ENCODE measurements around the gene COPS4. TPM values are rescaled to one million over a fixed set of nuclear protein-coding genes. Genes with fewer than 3 reads are reported as not detected.
A peak's percentile ranks its signal among the peaks of the same experiment; 100 is the strongest.
"Not testable (repeated sequence)": the region's sequence is repeated elsewhere in the genome, so short reads cannot be mapped to it uniquely, and the experiment has no call there.

Gene COPS4
- total RNA-seq, 2 experiments from 2014 or later: 29.3 to 30.3 TPM

DNA sequence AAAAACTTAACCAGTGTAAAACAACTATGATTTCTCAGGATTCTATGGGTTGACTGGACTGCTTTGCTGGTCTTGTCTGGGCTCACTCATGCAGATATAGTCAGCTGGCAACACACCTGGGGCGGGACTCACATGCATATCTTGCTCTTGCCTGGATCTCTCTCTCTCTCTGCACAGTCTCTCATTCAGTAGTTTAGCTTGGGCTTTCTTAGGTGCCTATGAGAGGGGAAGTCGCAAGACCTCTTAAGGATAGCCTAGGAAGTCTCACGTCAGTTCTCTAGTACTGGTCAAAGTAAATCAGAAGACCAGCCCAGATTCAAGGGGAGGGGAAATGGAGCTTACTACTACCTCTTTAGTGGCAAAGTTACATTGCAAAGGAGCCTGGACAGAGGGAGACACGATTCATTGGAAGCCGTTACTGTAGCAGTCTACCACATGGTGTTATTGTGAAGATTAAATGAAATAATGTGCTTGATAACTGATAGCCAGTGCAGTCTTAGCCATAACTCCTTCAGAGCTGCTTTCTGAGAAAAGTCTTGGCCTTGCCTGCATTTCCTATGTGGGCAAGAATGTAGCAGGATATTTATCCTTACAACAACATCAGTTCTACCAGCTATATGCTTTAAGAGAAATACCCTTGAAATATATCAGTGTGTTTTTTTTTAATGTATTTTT is 2.1 kb downstream of the COPS4 start:
- POLR2A ChIA-PET: interaction anchor here (1.7 to 4.5 kb wide), 2 partner anchors 26 to 247 kb away, joined by 5 to 90 read pairs; partner anchors contain the start of genes COQ2 and LIN54
- Mint-ChIP-seq H3K9me3 (no peaks in the 10 kb centered on the region), H3K4me1 (peaks cover 23% of the 10 kb centered on the region), H3K27me3 (no peaks in the 10 kb centered on the region), H3K36me3 (peaks cover 14% of the 10 kb centered on the region), H3K27ac (no peak overlapping the region), H3K4me3 (peak overlapping the region; percentile 100)
- DNase-seq (no peak), ATAC-seq (ENCODE audit: low read depth) (no peak)

DNA sequence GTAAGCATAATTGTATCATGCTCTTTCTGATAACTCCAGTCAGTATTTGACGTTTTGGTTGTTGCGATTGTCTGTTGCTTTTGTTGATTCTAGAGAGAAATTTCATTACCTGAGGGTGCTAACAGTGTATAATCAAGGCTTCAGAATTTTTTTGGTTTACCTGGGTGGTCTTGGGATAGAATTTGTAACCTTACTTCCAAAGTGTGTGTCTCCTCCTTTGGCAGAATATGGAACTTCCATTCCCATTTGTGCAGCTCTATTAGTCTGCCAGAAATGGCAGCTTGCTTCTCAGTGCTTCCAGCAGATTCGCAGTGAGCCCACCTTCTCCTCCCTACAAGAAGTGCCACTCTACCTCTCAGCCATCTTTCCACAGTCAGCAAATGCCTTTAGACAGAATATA is 5.3 kb downstream of the COPS4 start:
- Mint-ChIP-seq H3K27ac (no peak overlapping the region), H3K4me3 (no peak overlapping the region), H3K27me3 (no peaks in the 10 kb centered on the region), H3K4me1 (peaks cover 23% of the 10 kb centered on the region), H3K36me3 (peaks cover 16% of the 10 kb centered on the region), H3K9me3 (no peaks in the 10 kb centered on the region)
- POLR2A ChIA-PET: no interaction called here
- DNase-seq (no peak), ATAC-seq (ENCODE audit: low read depth) (no peak)

DNA sequence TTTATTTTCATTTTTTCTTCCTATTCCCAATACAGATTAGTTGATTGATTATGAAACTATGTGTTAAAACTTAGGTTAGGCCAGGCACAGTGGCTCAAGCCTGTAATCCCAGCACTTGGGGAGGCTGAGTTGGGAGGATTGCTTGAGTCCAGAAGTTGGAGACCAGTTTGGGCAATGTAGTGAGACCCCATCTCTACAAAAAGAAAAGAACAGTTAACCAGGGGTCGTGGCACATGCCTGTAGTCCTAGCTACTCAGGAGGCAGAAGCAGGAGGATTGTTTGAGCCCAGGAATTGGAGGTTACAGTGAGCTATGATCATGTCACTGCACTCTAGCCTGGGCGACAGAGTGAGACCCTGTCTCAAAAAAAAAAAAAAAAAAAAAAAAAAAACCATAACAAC is 8.2 kb downstream of the COPS4 start:
- H3K27me3 Mint-ChIP-seq; DNase-seq; H3K27ac Mint-ChIP-seq; H3K4me1 Mint-ChIP-seq; POLR2A ChIA-PET; H3K4me3 Mint-ChIP-seq; ATAC-seq (ENCODE audit: low read depth); H3K9me3 Mint-ChIP-seq: not testable (repeated sequence)
- H3K36me3 Mint-ChIP-seq: peaks cover 16% of the 10 kb centered on the region

DNA sequence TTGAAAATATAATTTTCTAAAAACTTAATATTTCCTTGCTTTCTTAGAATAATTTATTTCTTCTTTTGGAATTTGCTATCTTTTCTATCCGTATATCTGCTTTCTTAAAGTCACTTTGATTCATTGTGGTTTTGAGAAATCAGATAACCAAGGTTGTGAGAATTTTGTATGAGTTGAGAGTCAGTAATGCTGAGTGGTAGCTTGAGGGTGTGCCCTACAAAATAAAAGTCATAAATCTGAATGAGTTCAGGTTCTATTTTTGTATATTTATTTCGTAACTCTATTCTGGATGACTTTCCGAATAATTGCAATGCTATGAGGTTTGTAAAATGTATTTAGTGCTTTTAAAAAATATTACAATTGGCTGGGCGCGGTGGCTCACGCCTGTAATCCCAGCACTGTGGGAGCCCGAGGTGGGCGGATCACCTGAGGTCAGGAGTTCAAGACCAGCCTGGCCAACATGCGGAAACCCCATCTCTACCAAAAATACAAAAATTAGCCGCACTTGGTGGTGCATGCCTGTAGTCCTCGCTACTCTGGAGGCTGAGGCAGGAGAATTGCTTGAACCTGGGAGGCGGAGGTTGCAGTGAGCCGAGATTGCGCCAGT is 8.9 kb downstream of the COPS4 start:
- Mint-ChIP-seq H3K27ac (no peak overlapping the region), H3K4me3 (no peak overlapping the region), H3K36me3 (peaks cover 13% of the 10 kb centered on the region), H3K27me3 (no peaks in the 10 kb centered on the region), H3K4me1 (peaks cover 8% of the 10 kb centered on the region), H3K9me3 (no peaks in the 10 kb centered on the region)
- no peak for DNase-seq
- no peak for ATAC-seq (ENCODE audit: low read depth)
- POLR2A ChIA-PET: no interaction called here

DNA sequence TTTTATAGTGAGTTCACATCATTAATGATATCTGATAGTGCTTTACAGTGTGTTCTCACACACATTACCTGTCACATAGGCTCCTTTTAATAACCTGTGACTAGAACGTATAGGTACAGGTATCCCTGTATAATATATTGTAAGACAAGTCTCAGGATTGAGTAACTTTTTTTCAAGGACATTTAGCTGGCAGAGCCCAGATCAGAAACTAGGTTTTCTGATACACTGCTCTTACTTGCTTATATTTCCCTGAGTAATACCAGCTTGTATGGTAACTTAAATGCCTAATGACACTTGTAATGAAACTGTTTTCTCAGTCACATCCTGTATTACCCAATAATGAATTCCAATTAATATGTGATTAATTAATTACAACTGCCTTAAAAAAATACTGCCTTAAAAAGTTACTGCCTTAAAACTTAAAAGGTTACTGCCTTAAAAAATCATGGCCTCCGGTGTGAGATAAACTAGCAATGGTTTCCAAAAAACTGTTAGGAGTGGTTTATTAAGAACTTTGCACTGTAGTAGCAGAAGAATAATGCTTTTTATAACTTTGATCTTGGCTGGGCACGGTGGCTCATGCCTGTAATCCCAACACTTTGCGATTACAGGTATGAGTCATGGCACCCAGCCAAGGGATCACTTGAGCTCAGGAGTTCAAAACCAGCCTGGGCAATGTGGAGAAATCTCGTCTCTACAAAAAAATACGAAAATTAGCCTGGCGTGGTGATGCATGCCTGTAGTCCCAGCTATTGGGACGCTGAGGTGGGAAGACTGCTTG is 11.9 kb downstream of the COPS4 start:
- H3K36me3 Mint-ChIP-seq: peaks cover 14% of the 10 kb centered on the region
- H3K4me3 Mint-ChIP-seq: no peak overlapping the region
- H3K27ac Mint-ChIP-seq: no peak overlapping the region
- ATAC-seq (ENCODE audit: low read depth) (no peak), DNase-seq (no peak)
- H3K9me3 Mint-ChIP-seq: no peaks in the 10 kb centered on the region
- H3K27me3 Mint-ChIP-seq: no peaks in the 10 kb centered on the region
- peaks cover 3% of the 10 kb centered on the region for H3K4me1 Mint-ChIP-seq
- POLR2A ChIA-PET: no interaction called here

DNA sequence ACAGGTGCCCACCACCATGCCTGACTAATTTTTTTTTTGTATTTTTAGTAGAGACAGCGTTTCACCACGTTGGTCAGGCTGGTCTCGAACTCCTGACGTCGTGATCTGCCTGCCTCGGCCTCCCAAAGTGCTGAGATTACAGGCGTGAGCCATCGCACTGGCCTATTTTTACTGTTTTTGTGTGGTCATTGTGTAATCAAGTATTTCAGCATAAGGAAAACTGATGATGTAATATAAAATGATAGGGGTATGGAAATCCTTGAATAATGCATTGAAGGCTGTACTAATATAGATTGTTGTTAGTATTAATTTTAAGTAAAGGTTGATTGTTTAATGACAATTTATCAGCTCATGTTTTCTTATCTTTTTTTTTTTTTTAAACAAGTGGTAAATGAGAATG is 13.8 kb downstream of the COPS4 start:
- H3K4me3 Mint-ChIP-seq; H3K27ac Mint-ChIP-seq; ATAC-seq (ENCODE audit: low read depth); H3K9me3 Mint-ChIP-seq; DNase-seq; H3K27me3 Mint-ChIP-seq; POLR2A ChIA-PET; H3K4me1 Mint-ChIP-seq: not testable (repeated sequence)
- peaks cover 18% of the 10 kb centered on the region for H3K36me3 Mint-ChIP-seq

DNA sequence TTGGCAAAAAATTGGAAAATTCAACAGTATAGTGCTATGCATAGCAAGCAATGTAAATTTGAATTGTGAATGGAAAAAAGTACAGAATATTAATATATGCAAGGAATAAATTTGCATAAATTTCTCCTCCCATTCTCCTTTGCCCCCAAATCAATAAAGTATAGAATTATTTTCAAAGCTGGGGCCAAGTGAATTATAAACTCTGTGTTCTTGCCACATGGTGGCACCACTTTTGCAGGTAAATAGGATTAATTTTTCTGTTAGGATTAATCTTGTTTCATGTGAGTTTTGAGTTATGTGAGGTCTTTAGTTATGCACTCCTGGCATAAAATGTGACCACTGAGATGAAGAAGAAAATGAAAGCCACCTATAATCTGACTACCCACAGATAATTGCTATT is 19.9 kb downstream of the COPS4 start:
- peaks cover 2% of the 10 kb centered on the region for H3K4me1 Mint-ChIP-seq
- H3K4me3 Mint-ChIP-seq: no peak overlapping the region
- ATAC-seq (ENCODE audit: low read depth) (no peak), DNase-seq (no peak)
- peaks cover 28% of the 10 kb centered on the region for H3K36me3 Mint-ChIP-seq
- POLR2A ChIA-PET: interaction anchor here (1.0 kb wide), 1 partner anchor 229 kb away, joined by 3 read pairs; no protein-coding TSS in a partner anchor
- H3K9me3 Mint-ChIP-seq: no peaks in the 10 kb centered on the region
- no peak overlapping the region for H3K27ac Mint-ChIP-seq
- H3K27me3 Mint-ChIP-seq: no peaks in the 10 kb centered on the region

DNA sequence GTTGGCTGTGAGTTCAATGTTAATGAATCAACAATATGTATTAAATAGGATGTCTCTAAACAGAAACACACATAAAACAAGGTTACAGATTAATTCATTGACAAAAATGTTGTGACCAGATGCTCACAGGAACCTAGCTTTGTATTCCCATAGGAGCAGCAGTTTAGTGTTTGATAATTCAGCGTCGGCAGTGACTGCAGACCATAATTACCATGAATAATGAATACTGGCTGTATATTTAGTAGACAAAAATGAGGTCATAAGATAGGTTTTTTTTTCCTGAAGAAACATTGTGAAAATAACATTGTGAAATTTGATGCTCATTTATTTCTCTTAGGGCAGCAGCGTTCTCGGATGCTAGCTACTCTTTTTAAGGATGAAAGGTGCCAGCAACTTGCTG is 27.8 kb downstream of the COPS4 start:
- no peak overlapping the region for H3K27ac Mint-ChIP-seq
- H3K27me3 Mint-ChIP-seq: no peaks in the 10 kb centered on the region
- H3K4me3 Mint-ChIP-seq: no peak overlapping the region
- H3K9me3 Mint-ChIP-seq: no peaks in the 10 kb centered on the region
- ATAC-seq (ENCODE audit: low read depth) (no peak), DNase-seq (no peak)
- POLR2A ChIA-PET: no interaction called here
- H3K36me3 Mint-ChIP-seq: peaks cover 26% of the 10 kb centered on the region
- H3K4me1 Mint-ChIP-seq: no peaks in the 10 kb centered on the region

DNA sequence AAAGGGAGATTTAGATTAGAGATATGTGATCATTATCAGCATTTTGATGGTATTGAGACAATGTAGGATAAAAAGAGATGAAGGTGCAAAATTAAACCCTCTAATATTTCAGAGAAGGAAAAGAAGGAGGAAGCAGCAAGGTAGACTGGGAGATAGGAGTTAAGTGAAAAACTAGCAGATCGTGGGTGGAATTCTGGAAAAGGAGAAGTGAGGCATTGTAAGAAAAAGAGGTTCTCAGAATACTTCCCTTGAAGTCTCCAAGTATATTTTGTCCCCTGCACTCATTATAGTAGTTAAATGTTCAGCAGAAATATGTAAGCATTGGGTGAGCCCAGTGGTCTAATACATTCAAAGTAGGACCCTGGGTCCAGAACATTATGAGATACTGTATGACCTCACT is 30.3 kb downstream of the COPS4 start:
- no peak for DNase-seq
- POLR2A ChIA-PET: no interaction called here
- ATAC-seq (ENCODE audit: low read depth): no peak
- H3K27ac Mint-ChIP-seq: no peak overlapping the region
- peaks cover 31% of the 10 kb centered on the region for H3K36me3 Mint-ChIP-seq
- no peaks in the 10 kb centered on the region for H3K27me3 Mint-ChIP-seq
- no peaks in the 10 kb centered on the region for H3K4me1 Mint-ChIP-seq
- no peaks in the 10 kb centered on the region for H3K9me3 Mint-ChIP-seq
- H3K4me3 Mint-ChIP-seq: no peak overlapping the region

DNA sequence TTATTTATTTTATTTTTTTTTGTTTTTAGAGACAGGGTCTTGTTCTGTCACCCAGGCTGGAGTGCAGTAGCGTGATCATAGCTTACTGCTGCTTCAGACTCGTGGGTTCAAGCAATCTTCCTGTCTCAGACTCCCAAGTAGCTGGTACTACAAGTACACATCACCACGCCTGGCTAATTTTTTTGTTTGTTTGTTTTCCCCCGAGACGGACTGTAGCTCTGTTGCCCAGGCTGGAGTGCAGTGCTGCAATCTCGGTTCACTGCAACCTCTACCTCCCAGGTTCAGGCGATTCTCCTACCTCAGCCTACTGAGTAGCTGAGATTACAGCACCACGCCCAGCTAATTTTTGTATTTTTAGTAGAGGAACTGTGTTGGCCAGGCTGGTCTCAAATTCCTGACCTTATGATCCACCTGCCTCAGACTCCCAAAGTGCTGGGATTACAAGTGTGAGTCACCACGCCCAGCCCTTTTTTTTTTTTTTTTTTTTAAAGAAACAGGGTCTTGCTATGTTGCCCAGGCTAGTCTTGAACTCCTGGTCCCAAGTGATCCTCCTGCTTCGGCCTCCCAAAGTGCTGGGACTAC is 32.2 kb downstream of the COPS4 start:
- Mint-ChIP-seq H3K4me1 (peaks cover 2% of the 10 kb centered on the region), H3K9me3 (no peaks in the 10 kb centered on the region), H3K27ac (no peak overlapping the region), H3K27me3 (no peaks in the 10 kb centered on the region), H3K4me3 (no peak overlapping the region), H3K36me3 (peaks cover 29% of the 10 kb centered on the region)
- no peak for ATAC-seq (ENCODE audit: low read depth)
- POLR2A ChIA-PET: no interaction called here
- no peak for DNase-seq

DNA sequence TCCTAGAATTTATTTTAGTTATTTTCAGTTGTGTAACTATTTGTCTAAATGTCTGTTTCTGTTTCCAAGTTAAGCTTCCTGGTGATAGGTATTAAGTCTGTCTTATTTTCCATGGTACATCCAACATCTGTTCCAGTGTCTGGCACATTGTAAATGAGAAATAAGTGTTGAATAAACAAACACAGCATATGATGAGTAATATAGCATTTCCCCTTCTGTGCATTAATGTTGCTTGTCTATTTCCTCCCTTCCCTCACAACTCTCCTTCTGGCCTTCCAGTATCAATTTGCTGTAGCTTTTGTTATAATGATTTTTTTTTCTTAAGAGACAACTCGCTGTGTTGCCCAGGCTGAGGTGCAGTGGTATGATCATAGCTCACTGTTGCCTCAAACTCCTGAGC is 36.1 kb downstream of the COPS4 start:
- H3K4me3 Mint-ChIP-seq: no peak overlapping the region
- H3K27me3 Mint-ChIP-seq: no peaks in the 10 kb centered on the region
- H3K27ac Mint-ChIP-seq: no peak overlapping the region
- H3K36me3 Mint-ChIP-seq: peaks cover 28% of the 10 kb centered on the region
- no peaks in the 10 kb centered on the region for H3K9me3 Mint-ChIP-seq
- POLR2A ChIA-PET: no interaction called here
- ATAC-seq (ENCODE audit: low read depth): no peak
- H3K4me1 Mint-ChIP-seq: peaks cover 10% of the 10 kb centered on the region
- no peak for DNase-seq

DNA sequence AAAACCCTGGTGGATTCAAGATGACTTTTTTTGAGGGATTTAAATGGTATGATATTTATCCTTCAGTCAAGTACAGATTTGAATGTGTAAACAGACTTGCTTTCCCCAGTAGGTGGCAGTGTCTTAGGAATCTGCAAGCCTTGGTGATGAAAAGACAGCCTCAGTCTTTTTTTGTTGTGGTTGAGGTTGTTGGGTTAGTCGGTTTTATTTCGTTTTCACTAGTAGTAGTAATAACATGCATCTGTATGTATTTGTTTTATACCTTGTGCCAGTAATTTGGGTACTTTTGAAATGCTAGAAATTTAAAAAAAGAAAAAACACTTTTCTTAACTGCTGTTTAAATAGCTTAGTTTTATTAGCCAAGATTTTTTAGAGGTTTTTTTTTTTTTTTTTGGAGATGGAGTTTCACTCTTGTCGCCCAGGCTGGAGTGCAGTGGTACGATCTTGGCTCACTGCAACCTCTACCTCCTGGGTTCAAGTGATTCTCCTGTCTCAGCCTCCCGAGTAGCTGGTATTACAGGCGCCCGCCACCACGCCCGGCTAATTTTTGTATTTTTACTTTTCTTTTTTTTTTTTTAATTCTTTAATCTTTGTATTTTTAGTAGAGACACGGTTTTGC is 39.2 kb downstream of the COPS4 start:
- POLR2A ChIA-PET: interaction anchor here (0.6 to 1.8 kb wide), 7 partner anchors 9 to 180 kb away, joined by 3 to 12 read pairs (median 3); no protein-coding TSS in a partner anchor
- peaks cover 40% of the 10 kb centered on the region for H3K36me3 Mint-ChIP-seq

DNA sequence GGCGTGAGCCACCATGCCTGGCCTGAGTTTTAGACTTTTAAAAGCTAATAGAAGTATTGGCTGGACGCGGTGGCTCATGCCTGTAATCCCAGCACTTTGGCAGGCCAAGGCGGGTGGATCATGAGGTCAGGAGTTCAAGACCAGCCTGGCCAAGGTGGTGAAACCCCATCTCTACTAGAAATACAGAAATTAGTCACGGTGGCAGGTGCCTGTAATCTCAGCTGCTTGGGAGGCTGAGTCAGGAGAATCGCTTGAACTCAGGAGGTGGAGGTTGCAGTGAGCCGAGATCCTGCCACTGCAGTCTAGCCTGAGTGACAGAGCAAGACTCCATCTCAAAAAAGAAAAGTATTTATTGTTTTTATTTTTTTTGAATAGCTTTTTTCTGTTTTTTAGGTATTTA is 39.8 kb downstream of the COPS4 start:
- H3K4me1 Mint-ChIP-seq: peaks cover 15% of the 10 kb centered on the region
- POLR2A ChIA-PET: interaction anchor here (0.8 to 1.8 kb wide), 6 partner anchors 9 to 180 kb away, joined by 3 to 12 read pairs (median 4); no protein-coding TSS in a partner anchor
- H3K9me3 Mint-ChIP-seq; ATAC-seq (ENCODE audit: low read depth); H3K27me3 Mint-ChIP-seq; H3K27ac Mint-ChIP-seq; DNase-seq: not testable (repeated sequence)
- H3K36me3 Mint-ChIP-seq: peaks cover 38% of the 10 kb centered on the region
- H3K4me3 Mint-ChIP-seq: peak overlapping the region; percentile 43

More for the DNA sequence above, 39.2 kb downstream of the COPS4 start:
- no peaks in the 10 kb centered on the region for H3K9me3 Mint-ChIP-seq
- H3K4me3 Mint-ChIP-seq: peak overlapping the region; percentile 70
- DNase-seq (no peak), ATAC-seq (ENCODE audit: low read depth) (peak; percentile 89)
- H3K4me1 Mint-ChIP-seq: peaks cover 15% of the 10 kb centered on the region
- H3K27ac Mint-ChIP-seq: peak overlapping the region; percentile 60
- H3K27me3 Mint-ChIP-seq: no peaks in the 10 kb centered on the region

Data from activated naive CD8-positive, alpha-beta T cell treated with anti-CD3 and anti-CD28 coated beads, Interleukin-2, amount 10 ng/mL, durations not matched to agents 7 days and 5 days (primary cell).